Activated gamma-delta T cell treated with anti-CD3 and anti-CD28 coated beads, Interleukin-2, amount 50 U/mL, for 16 hours (primary cell): ENCODE measurements around the gene TMEM91.
"Not testable (repeated sequence)": the region's sequence is repeated elsewhere in the genome, so short reads cannot be mapped to it uniquely, and the experiment has no call there.

Experiments used
- DNase-seq: peaks from one replicate; pipeline ENCODE4 v3.0.0-alpha.2; 2020; ENCODE audit warnings: low read depth

Gene TMEM91

GRCh38 chr19:41376241-41376997 is at the start of gene TMEM91:
TMEM91 (plus strand) TSS chr19:41376533; CDS start chr19:41378310, 1,777 bp downstream.
- DNase-seq = no peak

- DNase-seq = no peak
Measured at GRCh38 chr19:41327076-41327575, 49.2 kb upstream of the TMEM91 start.

GRCh38 chr19:41327576-41328156 is 48.7 kb upstream of the TMEM91 start:
- DNase-seq = peak; percentile 86

- DNase-seq = no peak
Measured at GRCh38 chr19:41328157-41328841, 48.0 kb upstream of the TMEM91 start.

- no peak for DNase-seq
Measured at GRCh38 chr19:41328842-41329225, 47.5 kb upstream of the TMEM91 start.

- no peak for DNase-seq
Measured at GRCh38 chr19:41330481-41330880, 45.9 kb upstream of the TMEM91 start.

GRCh38 chr19:41330946-41331678 is 45.2 kb upstream of the TMEM91 start:
- DNase-seq = no peak

- no peak for DNase-seq
Measured at GRCh38 chr19:41332000-41332399, 44.3 kb upstream of the TMEM91 start.

GRCh38 chr19:41332468-41332867 is 43.9 kb upstream of the TMEM91 start:
- DNase-seq = no peak

- DNase-seq = no peak
Measured at GRCh38 chr19:41334793-41335192, 41.5 kb upstream of the TMEM91 start.

- no peak for DNase-seq
Measured at GRCh38 chr19:41335467-41335866, 40.9 kb upstream of the TMEM91 start.

GRCh38 chr19:41339936-41340335 is 36.4 kb upstream of the TMEM91 start:
- DNase-seq = no peak

GRCh38 chr19:41341669-41342490 is 34.5 kb upstream of the TMEM91 start:
- DNase-seq = no peak

- DNase-seq = no peak
Measured at GRCh38 chr19:41344162-41344561, 32.2 kb upstream of the TMEM91 start.

- DNase-seq = not testable (repeated sequence)
Measured at GRCh38 chr19:41346916-41347315, 29.4 kb upstream of the TMEM91 start.

GRCh38 chr19:41350735-41351338 is 25.5 kb upstream of the TMEM91 start:
- no peak for DNase-seq

- DNase-seq = peak; percentile 83
Measured at GRCh38 chr19:41351339-41352245, 24.7 kb upstream of the TMEM91 start.

GRCh38 chr19:41352279-41352608 is 24.1 kb upstream of the TMEM91 start:
- no peak for DNase-seq

GRCh38 chr19:41352609-41353465 is 23.5 kb upstream of the TMEM91 start:
- peak; percentile 75 for DNase-seq
